ENCODE results near the gene PLCB1. TPM values are rescaled to one million over a fixed set of nuclear protein-coding genes. Genes with fewer than 3 reads are reported as not detected.

PLCB1 gene
- total and polyA plus RNA-seq, 2 of the 4 experiments (the other 2 are of a cell fraction): 5.6 to 16.1 TPM

DNA sequence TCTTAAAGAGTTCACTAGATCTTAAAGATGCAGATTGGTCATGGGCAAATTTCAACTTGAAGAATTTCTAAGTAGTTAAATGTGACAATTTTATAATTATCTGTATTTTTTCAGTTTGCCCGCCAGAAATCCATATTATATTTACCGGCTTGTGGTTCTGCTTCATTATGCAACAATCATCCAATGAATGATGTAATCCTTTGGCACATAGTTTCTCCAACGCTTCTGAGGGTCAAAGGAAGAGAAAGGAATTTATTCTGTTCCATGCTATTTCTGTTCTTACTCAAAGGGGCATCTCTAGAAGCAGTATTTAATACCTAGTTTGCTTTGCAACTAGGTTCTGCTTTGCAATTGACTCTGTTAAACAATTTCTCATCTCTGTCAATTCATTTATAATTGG, 577.6 kb downstream of the PLCB1 start:
- Histone ChIP-seq H4K5ac (ENCODE audit: low read depth, low read length) (no peak overlapping the region), H3K9me1 (ENCODE audit: insufficient read depth, low read length) (no peaks in the 10 kb centered on the region), H2AK5ac (ENCODE audit: low read depth, low read length) (no peak overlapping the region), H3K9me3 (ENCODE audit: control insufficient read depth, insufficient read depth, low read length) (no peaks in the 10 kb centered on the region), H3K27ac (ENCODE audit: insufficient read depth, low read length) (no peak overlapping the region), H3K18ac (ENCODE audit: low read depth, low read length) (no peak overlapping the region), H3K14ac (replicated peaks; ENCODE audit: low read depth, low read length) (no peak overlapping the region), H3K27me3 (ENCODE audit: control insufficient read depth, insufficient read depth, low read length) (no peaks in the 10 kb centered on the region), H3K36me3 (ENCODE audit: control insufficient read depth, insufficient read depth, low read length) (no peaks in the 10 kb centered on the region), H3K4me3 (ENCODE audit: insufficient read depth, low read depth, low read length) (no peak overlapping the region), H4K20me1 (ENCODE audit: insufficient read depth, low read length) (no peaks in the 10 kb centered on the region), H2BK20ac (ENCODE audit: low read depth, low read length) (no peak overlapping the region), H3K9ac (ENCODE audit: low read depth, low read length) (no peak overlapping the region), H3K23ac (ENCODE audit: low read depth, low read length) (no peak overlapping the region), H2BK15ac (ENCODE audit: low read depth, low read length) (no peak overlapping the region), H4K8ac (ENCODE audit: low read depth in 2 of 2, low read length in 2 of 2) (no peak overlapping the region), H2AK9ac (replicated peaks; ENCODE audit: low read depth, low read length, poor library complexity) (no peak overlapping the region), H2BK5ac (ENCODE audit: low read depth, low read length, poor library complexity, severe bottlenecking) (no peak overlapping the region), H3K56ac (ENCODE audit: extremely low read depth, insufficient read depth, low read length) (no peak overlapping the region), H3K4me2 (ENCODE audit: low read depth, low read length) (no peak overlapping the region), H2BK120ac (ENCODE audit: low read depth, low read length) (no peak overlapping the region), H3K79me1 (ENCODE audit: low read depth in 1 of 2, low read length in 2 of 2) (no peaks in the 10 kb centered on the region), H2AFZ (replicated peaks; ENCODE audit: low read length, poor library complexity) (no peak overlapping the region), H3K4me1 (ENCODE audit: control insufficient read depth, insufficient read depth, low read length) (no peaks in the 10 kb centered on the region), H3K4ac (ENCODE audit: low read depth, low read length) (no peak overlapping the region), H4K91ac (ENCODE audit: insufficient read depth, low read depth, low read length) (no peak overlapping the region)
- WGBS, 2 experiments (ENCODE audit: extremely low coverage in 2 of 2, insufficient read length in 1 of 2): no CpG with 5 or more reads among the region's 3 CpGs
- dilution Hi-C loops (cut with HindIII; ENCODE audit: low sequenced_read_pairs, unreplicated experiment): no loop called here
- intact Hi-C loops (cut with micrococcal nuclease): no loop called here
- in situ Hi-C loops (cut with MboI; ENCODE audit: low sequenced_read_pairs): loop anchor here (25.0 kb wide), 1 partner anchor 297 kb away; no protein-coding TSS in a partner anchor
- DNase-seq (no peak), ATAC-seq (ENCODE audit: low read depth) (no peak)
- ChIA-PET POLR2A (ENCODE audit: unreplicated experiment) (no interaction called here), CTCF (no interaction called here)
- TF ChIP-seq, protein P1, sequence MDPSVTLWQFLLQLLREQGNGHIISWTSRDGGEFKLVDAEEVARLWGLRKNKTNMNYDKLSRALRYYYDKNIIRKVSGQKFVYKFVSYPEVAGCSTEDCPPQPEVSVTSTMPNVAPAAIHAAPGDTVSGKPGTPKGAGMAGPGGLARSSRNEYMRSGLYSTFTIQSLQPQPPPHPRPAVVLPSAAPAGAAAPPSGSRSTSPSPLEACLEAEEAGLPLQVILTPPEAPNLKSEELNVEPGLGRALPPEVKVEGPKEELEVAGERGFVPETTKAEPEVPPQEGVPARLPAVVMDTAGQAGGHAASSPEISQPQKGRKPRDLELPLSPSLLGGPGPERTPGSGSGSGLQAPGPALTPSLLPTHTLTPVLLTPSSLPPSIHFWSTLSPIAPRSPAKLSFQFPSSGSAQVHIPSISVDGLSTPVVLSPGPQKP (IDR thresholded peaks at IDR 0.05; ENCODE audit: borderline replicate concordance, low read depth, low read length): no peak
- TF ChIP-seq CEBPB (IDR thresholded peaks at IDR 0.05; ENCODE audit: low read depth, low read length): peak; percentile 47; the same call in 1 of the 2 replicates
- BruUV-seq (replicated peaks): no TSS peak
